Measurements from ENCODE around the gene OLFML2A.

OLFML2A gene

GRCh38 chr9:124754289-124754688 is 22.6 kb upstream of the OLFML2A start:
- Mint-ChIP-seq H3K4me1 (peaks cover 10% of the 10 kb centered on the region), H3K27ac (no peak overlapping the region)
- no peak for ATAC-seq

GRCh38 chr9:124755061-124755460 is 21.9 kb upstream of the OLFML2A start:
- ATAC-seq, result peak; percentile 37
- Mint-ChIP-seq H3K4me1 (peaks cover 10% of the 10 kb centered on the region), H3K9me3 (no peaks in the 10 kb centered on the region), H3K27ac (no peak overlapping the region), H3K36me3 (no peaks in the 10 kb centered on the region), H3K4me3 (no peak overlapping the region)
- DNase-seq (ENCODE audit: low spot score in 2 of 2), result no peak

More at GRCh38 chr9:124754289-124754688, 22.6 kb upstream of the OLFML2A start:
- no peak for DNase-seq (ENCODE audit: low spot score in 2 of 2)
- no peak overlapping the region for H3K4me3 Mint-ChIP-seq
- H3K9me3 Mint-ChIP-seq, result no peaks in the 10 kb centered on the region
- no peaks in the 10 kb centered on the region for H3K36me3 Mint-ChIP-seq

GRCh38 chr9:124756011-124756410 is 20.9 kb upstream of the OLFML2A start:
- no peak for DNase-seq (ENCODE audit: low spot score in 2 of 2)
- Mint-ChIP-seq H3K27ac (no peak overlapping the region), H3K4me1 (peaks cover 10% of the 10 kb centered on the region), H3K36me3 (no peaks in the 10 kb centered on the region), H3K4me3 (no peak overlapping the region), H3K9me3 (no peaks in the 10 kb centered on the region)
- ATAC-seq, result no peak

GRCh38 chr9:124757616-124758015 is 19.3 kb upstream of the OLFML2A start:
- Mint-ChIP-seq H3K4me3 (no peak overlapping the region), H3K27ac (no peak overlapping the region), H3K36me3 (no peaks in the 10 kb centered on the region), H3K9me3 (no peaks in the 10 kb centered on the region), H3K4me1 (peaks cover 10% of the 10 kb centered on the region)
- no peak for ATAC-seq
- DNase-seq (ENCODE audit: low spot score in 2 of 2), result no peak

- Mint-ChIP-seq H3K4me3 (no peak overlapping the region), H3K27ac (no peak overlapping the region), H3K36me3 (no peaks in the 10 kb centered on the region), H3K4me1 (peaks cover 10% of the 10 kb centered on the region), H3K9me3 (no peaks in the 10 kb centered on the region)
- DNase-seq (ENCODE audit: low spot score in 2 of 2) (no peak), ATAC-seq (no peak)
These were observed 18.9 kb upstream of the OLFML2A start for GRCh38 chr9:124758061-124758460.

- no peaks in the 10 kb centered on the region for H3K9me3 Mint-ChIP-seq
- DNase-seq (ENCODE audit: low spot score in 2 of 2) (no peak), ATAC-seq (no peak)
- H3K4me3 Mint-ChIP-seq, result no peak overlapping the region
- peaks cover 10% of the 10 kb centered on the region for H3K4me1 Mint-ChIP-seq
- no peaks in the 10 kb centered on the region for H3K36me3 Mint-ChIP-seq
- no peak overlapping the region for H3K27ac Mint-ChIP-seq
These were observed 18.2 kb upstream of the OLFML2A start for GRCh38 chr9:124758691-124759090.

- ATAC-seq (no peak), DNase-seq (ENCODE audit: low spot score in 2 of 2) (no peak)
- H3K4me3 Mint-ChIP-seq, result no peak overlapping the region
- H3K4me1 Mint-ChIP-seq, result peaks cover 10% of the 10 kb centered on the region
- H3K36me3 Mint-ChIP-seq, result no peaks in the 10 kb centered on the region
- no peak overlapping the region for H3K27ac Mint-ChIP-seq
- H3K9me3 Mint-ChIP-seq, result no peaks in the 10 kb centered on the region
These were observed 17.6 kb upstream of the OLFML2A start for GRCh38 chr9:124759327-124759726.

GRCh38 chr9:124760719-124761118 is 16.2 kb upstream of the OLFML2A start:
- no peak for ATAC-seq
- no peaks in the 10 kb centered on the region for H3K4me1 Mint-ChIP-seq

GRCh38 chr9:124761196-124761595 is 15.7 kb upstream of the OLFML2A start:
- DNase-seq (ENCODE audit: low spot score in 2 of 2) (no peak), ATAC-seq (no peak)
- Mint-ChIP-seq H3K36me3 (no peaks in the 10 kb centered on the region), H3K4me3 (no peak overlapping the region), H3K9me3 (no peaks in the 10 kb centered on the region), H3K4me1 (no peaks in the 10 kb centered on the region), H3K27ac (no peak overlapping the region)

More at GRCh38 chr9:124760719-124761118, 16.2 kb upstream of the OLFML2A start:
- no peak overlapping the region for H3K4me3 Mint-ChIP-seq
- no peak overlapping the region for H3K27ac Mint-ChIP-seq
- no peaks in the 10 kb centered on the region for H3K9me3 Mint-ChIP-seq
- DNase-seq (ENCODE audit: low spot score in 2 of 2), result no peak
- H3K36me3 Mint-ChIP-seq, result no peaks in the 10 kb centered on the region

GRCh38 chr9:124761710-124762109 is 15.2 kb upstream of the OLFML2A start:
- DNase-seq (ENCODE audit: low spot score in 2 of 2) (no peak), ATAC-seq (no peak)
- no peak overlapping the region for H3K27ac Mint-ChIP-seq
- H3K9me3 Mint-ChIP-seq, result no peaks in the 10 kb centered on the region
- no peak overlapping the region for H3K4me3 Mint-ChIP-seq
- no peaks in the 10 kb centered on the region for H3K4me1 Mint-ChIP-seq
- H3K36me3 Mint-ChIP-seq, result no peaks in the 10 kb centered on the region

GRCh38 chr9:124762633-124763032 is 14.3 kb upstream of the OLFML2A start:
- Mint-ChIP-seq H3K9me3 (no peaks in the 10 kb centered on the region), H3K4me1 (no peaks in the 10 kb centered on the region), H3K27ac (no peak overlapping the region), H3K4me3 (no peak overlapping the region), H3K36me3 (no peaks in the 10 kb centered on the region)
- ATAC-seq, result no peak
- no peak for DNase-seq (ENCODE audit: low spot score in 2 of 2)

- H3K4me3 Mint-ChIP-seq, result no peak overlapping the region
- H3K9me3 Mint-ChIP-seq, result no peaks in the 10 kb centered on the region
- ATAC-seq (no peak), DNase-seq (ENCODE audit: low spot score in 2 of 2) (no peak)
- H3K27ac Mint-ChIP-seq, result no peak overlapping the region
- H3K36me3 Mint-ChIP-seq, result no peaks in the 10 kb centered on the region
- peaks cover 10% of the 10 kb centered on the region for H3K4me1 Mint-ChIP-seq
These were observed 12.0 kb upstream of the OLFML2A start for GRCh38 chr9:124764774-124765438.

- ATAC-seq, result no peak
- H3K27ac Mint-ChIP-seq, result no peak overlapping the region
These were observed 11.5 kb upstream of the OLFML2A start for GRCh38 chr9:124765439-124765835.

GRCh38 chr9:124766326-124766725 is 10.6 kb upstream of the OLFML2A start:
- Mint-ChIP-seq H3K4me3 (no peak overlapping the region), H3K36me3 (no peaks in the 10 kb centered on the region), H3K9me3 (no peaks in the 10 kb centered on the region), H3K4me1 (peaks cover 20% of the 10 kb centered on the region), H3K27ac (no peak overlapping the region)
- ATAC-seq (no peak), DNase-seq (ENCODE audit: low spot score in 2 of 2) (no peak)

More at GRCh38 chr9:124765439-124765835, 11.5 kb upstream of the OLFML2A start:
- Mint-ChIP-seq H3K9me3 (no peaks in the 10 kb centered on the region), H3K4me3 (no peak overlapping the region), H3K4me1 (peaks cover 15% of the 10 kb centered on the region), H3K36me3 (no peaks in the 10 kb centered on the region)
- no peak for DNase-seq (ENCODE audit: low spot score in 2 of 2)

GRCh38 chr9:124766815-124767554 is 9.9 kb upstream of the OLFML2A start:
- DNase-seq (ENCODE audit: low spot score in 2 of 2) (no peak), ATAC-seq (no peak)
- H3K27ac Mint-ChIP-seq, result no peak overlapping the region
- no peaks in the 10 kb centered on the region for H3K36me3 Mint-ChIP-seq
- no peaks in the 10 kb centered on the region for H3K9me3 Mint-ChIP-seq
- H3K4me1 Mint-ChIP-seq, result peaks cover 25% of the 10 kb centered on the region
- H3K4me3 Mint-ChIP-seq, result no peak overlapping the region

- Mint-ChIP-seq H3K4me1 (peaks cover 33% of the 10 kb centered on the region), H3K4me3 (no peak overlapping the region), H3K36me3 (no peaks in the 10 kb centered on the region), H3K27ac (no peak overlapping the region), H3K9me3 (no peaks in the 10 kb centered on the region)
- DNase-seq (ENCODE audit: low spot score in 2 of 2), result no peak
- ATAC-seq, result no peak
These were observed 9.1 kb upstream of the OLFML2A start for GRCh38 chr9:124767821-124768220.
